GM12878 (cell line): ENCODE data around the gene SLC25A29. TPM values are rescaled to one million over a fixed set of nuclear protein-coding genes. Genes with fewer than 3 reads are reported as not detected.

Source experiments
- GATAD2B ChIP-seq: fragments of 450-650 bp; conservative IDR thresholded peaks from 2 replicates; pipeline ENCODE4 v1.6.1; 2017; ENCODE audit warnings: low read depth, mild to moderate bottlenecking, moderate library complexity
- IKZF2 ChIP-seq, 2 experiments: fragments of 450-650 bp; IDR thresholded peaks; 2 replicates each; pipeline ENCODE4 v1.6.1; 2017; ENCODE audit warnings: mild to moderate bottlenecking in 2 of 2, moderate library complexity in 2 of 2
- KLF5 ChIP-seq: fragments of 450-650 bp; IDR thresholded peaks from 2 replicates; pipeline ENCODE4 v1.6.1; 2014; ENCODE audit warnings: mild to moderate bottlenecking; ENCODE audit not compliant: partially characterized antibody
- NFYB ChIP-seq: IDR thresholded peaks from 2 replicates; pipeline ENCODE4 v1.6.1; 2011; ENCODE audit warnings: low read depth, mild to moderate bottlenecking, low read length, improper control_type of control experiment, moderate library complexity; ENCODE audit not compliant: insufficient read depth
- NR2C1 ChIP-seq: fragments of 450-650 bp; IDR thresholded peaks from 2 replicates; pipeline ENCODE4 v1.6.1; 2017; ENCODE audit warnings: antibody characterized with exemption, mild to moderate bottlenecking, moderate library complexity
- TARDBP ChIP-seq: IDR thresholded peaks from 2 replicates; pipeline ENCODE4 v1.6.1; 2016; ENCODE audit warnings: borderline replicate concordance
- ZSCAN29 ChIP-seq: fragments of 450-650 bp; IDR thresholded peaks from 2 replicates; pipeline ENCODE4 v1.6.1; 2017; ENCODE audit warnings: mild to moderate bottlenecking, moderate library complexity
- polyA plus RNA-seq, 11 experiments: library from polyadenylated mRNA; depleted of rRNA in 4 of 11; unstranded in 6 of 11; stranded (reverse) in 5 of 11; fragments of >200 nt; fragmentation: Nextera tagmentation in 4 of 11; fragmentation: Illumina TruSeq in 1 of 11; extraction: Ambion mirVana in 4 of 11; extraction: Trizol in 1 of 11; gene quantifications; 1 replicate in 1 of 11; 2 replicates in 10 of 11; pipeline versions ENCODE4 v1.2.1 to v1.2.3, GENCODE V29; 2011 to 2016; ENCODE audit warnings: inconsistent platforms in 2 of 11, missing spikeins in 2 of 11, low read depth in 1 of 11
- total RNA-seq, 4 experiments: library from RNA; depleted of rRNA in 3 of 4; stranded (reverse); fragments of >200 nt in 3 of 4; fragmentation: Illumina TruSeq in 1 of 4; extraction: Trizol in 1 of 4; gene quantifications; 2 replicates each; pipeline versions ENCODE4 v1.2.1 to v1.2.3, GENCODE V29; 2013 to 2021
- TF ChIP-seq, protein P1 (sequence below): IDR thresholded peaks from 2 replicates; pipeline ENCODE4 v1.6.1; 2011; ENCODE audit warnings: borderline replicate concordance, low read depth, mild to moderate bottlenecking, moderate library complexity, low read length; ENCODE audit not compliant: insufficient read depth, poor library complexity, severe bottlenecking
- TF ChIP-seq, protein P2 (sequence below): fragments of 150-350 bp; IDR thresholded peaks from 2 replicates; pipeline ENCODE4 v1.6.1; 2016; ENCODE audit warnings: low read depth, low read length
- TF ChIP-seq, protein P3 (sequence below): IDR thresholded peaks from 2 replicates; pipeline ENCODE4 v1.6.1; 2012; ENCODE audit warnings: low read length, inconsistent platforms
- TF ChIP-seq, protein P4 (sequence below): fragments of 450-650 bp; formaldehyde crosslinking; IDR thresholded peaks from 2 replicates; pipeline ENCODE4 v1.5.0; 2022; ENCODE audit warnings: mild to moderate bottlenecking, missing genetic modification characterization
- TF ChIP-seq, protein P5 (sequence below): fragments of 450-650 bp; IDR thresholded peaks from 2 replicates; pipeline ENCODE4 v1.6.1; 2017; ENCODE audit warnings: mild to moderate bottlenecking, moderate library complexity

Gene SLC25A29
- total and polyA plus RNA-seq, 10 of the 15 experiments (the other 5 are each of a cell fraction or from before 2014, with no cell fraction given), result 0.42 to 13.3 (median 4.0) TPM; not detected in 1

DNA sequence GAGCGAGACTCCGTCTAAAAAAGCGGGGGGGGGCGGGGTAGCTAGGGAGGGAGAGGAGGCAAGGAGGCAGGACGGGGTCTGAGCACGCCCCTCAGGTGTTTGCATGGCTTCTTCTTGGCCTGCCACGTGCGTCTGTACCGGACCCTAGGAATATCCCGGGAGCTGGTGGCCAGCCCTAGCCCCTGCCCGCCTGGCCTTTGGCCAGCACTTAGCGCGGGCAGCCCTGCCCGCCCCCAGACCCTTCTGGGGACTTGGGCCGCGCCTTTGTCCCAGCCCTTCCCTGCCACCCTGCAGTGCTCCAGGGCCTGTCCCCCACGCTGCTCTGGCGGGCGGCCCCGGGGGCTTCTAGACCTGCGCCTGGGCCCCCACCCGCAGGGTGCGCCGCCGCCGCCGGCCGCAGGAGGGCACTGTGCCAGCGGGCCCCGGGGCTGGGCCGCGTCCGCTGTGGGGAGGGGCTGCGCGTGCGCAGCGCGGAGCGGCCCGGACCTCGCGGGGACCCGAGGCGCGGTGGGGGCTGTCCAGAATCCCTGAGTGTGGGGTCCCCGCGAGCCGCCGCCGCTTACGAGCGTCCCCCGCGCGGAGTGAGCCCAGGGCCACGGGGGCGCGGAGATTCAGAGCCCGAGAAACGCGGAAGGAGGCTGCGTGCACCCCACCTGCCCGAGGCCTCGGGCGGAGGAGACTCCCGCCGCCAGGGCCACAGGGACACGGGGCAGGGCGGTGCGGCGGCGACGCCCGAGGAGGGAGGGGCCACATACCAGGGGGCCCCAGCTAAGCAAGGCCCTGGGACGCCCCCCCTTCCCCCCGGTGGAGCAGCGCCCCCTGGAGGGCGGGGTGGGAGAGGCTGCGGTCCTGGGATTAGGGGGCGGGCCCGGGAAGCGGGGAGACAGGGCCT lies 21.0 kb downstream of the SLC25A29 start (continued):
- TF ChIP-seq TARDBP (0 out of 2 replicates have a peak, but pooled peaks have one; percentile 26), ZSCAN29 (peak; percentile 60), NFYB (no peak), NR2C1 (0 out of 2 replicates have a peak, but pooled peaks have one; percentile 17), KLF5 (peak; percentile 79), GATAD2B (peak; percentile 96), IKZF2 (IDR thresholded peaks at IDR 0.05) (peak; percentile 57 to 62; a peak in 3 of 4 replicates)
- TF ChIP-seq, protein P1, sequence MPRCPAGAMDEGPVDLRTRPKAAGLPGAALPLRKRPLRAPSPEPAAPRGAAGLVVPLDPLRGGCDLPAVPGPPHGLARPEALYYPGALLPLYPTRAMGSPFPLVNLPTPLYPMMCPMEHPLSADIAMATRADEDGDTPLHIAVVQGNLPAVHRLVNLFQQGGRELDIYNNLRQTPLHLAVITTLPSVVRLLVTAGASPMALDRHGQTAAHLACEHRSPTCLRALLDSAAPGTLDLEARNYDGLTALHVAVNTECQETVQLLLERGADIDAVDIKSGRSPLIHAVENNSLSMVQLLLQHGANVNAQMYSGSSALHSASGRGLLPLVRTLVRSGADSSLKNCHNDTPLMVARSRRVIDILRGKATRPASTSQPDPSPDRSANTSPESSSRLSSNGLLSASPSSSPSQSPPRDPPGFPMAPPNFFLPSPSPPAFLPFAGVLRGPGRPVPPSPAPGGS, result peak; percentile 26
- TF ChIP-seq, protein P2, sequence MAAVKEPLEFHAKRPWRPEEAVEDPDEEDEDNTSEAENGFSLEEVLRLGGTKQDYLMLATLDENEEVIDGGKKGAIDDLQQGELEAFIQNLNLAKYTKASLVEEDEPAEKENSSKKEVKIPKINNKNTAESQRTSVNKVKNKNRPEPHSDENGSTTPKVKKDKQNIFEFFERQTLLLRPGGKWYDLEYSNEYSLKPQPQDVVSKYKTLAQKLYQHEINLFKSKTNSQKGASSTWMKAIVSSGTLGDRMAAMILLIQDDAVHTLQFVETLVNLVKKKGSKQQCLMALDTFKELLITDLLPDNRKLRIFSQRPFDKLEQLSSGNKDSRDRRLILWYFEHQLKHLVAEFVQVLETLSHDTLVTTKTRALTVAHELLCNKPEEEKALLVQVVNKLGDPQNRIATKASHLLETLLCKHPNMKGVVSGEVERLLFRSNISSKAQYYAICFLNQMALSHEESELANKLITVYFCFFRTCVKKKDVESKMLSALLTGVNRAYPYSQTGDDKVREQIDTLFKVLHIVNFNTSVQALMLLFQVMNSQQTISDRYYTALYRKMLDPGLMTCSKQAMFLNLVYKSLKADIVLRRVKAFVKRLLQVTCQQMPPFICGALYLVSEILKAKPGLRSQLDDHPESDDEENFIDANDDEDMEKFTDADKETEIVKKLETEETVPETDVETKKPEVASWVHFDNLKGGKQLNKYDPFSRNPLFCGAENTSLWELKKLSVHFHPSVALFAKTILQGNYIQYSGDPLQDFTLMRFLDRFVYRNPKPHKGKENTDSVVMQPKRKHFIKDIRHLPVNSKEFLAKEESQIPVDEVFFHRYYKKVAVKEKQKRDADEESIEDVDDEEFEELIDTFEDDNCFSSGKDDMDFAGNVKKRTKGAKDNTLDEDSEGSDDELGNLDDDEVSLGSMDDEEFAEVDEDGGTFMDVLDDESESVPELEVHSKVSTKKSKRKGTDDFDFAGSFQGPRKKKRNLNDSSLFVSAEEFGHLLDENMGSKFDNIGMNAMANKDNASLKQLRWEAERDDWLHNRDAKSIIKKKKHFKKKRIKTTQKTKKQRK, result no peak
- TF ChIP-seq, protein P3, sequence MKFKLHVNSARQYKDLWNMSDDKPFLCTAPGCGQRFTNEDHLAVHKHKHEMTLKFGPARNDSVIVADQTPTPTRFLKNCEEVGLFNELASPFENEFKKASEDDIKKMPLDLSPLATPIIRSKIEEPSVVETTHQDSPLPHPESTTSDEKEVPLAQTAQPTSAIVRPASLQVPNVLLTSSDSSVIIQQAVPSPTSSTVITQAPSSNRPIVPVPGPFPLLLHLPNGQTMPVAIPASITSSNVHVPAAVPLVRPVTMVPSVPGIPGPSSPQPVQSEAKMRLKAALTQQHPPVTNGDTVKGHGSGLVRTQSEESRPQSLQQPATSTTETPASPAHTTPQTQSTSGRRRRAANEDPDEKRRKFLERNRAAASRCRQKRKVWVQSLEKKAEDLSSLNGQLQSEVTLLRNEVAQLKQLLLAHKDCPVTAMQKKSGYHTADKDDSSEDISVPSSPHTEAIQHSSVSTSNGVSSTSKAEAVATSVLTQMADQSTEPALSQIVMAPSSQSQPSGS, result no peak
- TF ChIP-seq, protein P4, sequence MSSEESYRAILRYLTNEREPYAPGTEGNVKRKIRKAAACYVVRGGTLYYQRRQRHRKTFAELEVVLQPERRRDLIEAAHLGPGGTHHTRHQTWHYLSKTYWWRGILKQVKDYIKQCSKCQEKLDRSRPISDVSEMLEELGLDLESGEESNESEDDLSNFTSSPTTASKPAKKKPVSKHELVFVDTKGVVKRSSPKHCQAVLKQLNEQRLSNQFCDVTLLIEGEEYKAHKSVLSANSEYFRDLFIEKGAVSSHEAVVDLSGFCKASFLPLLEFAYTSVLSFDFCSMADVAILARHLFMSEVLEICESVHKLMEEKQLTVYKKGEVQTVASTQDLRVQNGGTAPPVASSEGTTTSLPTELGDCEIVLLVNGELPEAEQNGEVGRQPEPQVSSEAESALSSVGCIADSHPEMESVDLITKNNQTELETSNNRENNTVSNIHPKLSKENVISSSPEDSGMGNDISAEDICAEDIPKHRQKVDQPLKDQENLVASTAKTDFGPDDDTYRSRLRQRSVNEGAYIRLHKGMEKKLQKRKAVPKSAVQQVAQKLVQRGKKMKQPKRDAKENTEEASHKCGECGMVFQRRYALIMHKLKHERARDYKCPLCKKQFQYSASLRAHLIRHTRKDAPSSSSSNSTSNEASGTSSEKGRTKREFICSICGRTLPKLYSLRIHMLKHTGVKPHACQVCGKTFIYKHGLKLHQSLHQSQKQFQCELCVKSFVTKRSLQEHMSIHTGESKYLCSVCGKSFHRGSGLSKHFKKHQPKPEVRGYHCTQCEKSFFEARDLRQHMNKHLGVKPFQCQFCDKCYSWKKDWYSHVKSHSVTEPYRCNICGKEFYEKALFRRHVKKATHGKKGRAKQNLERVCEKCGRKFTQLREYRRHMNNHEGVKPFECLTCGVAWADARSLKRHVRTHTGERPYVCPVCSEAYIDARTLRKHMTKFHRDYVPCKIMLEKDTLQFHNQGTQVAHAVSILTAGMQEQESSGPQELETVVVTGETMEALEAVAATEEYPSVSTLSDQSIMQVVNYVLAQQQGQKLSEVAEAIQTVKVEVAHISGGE (CRISPR knock-in tag), result no peak
- TF ChIP-seq, protein P5, sequence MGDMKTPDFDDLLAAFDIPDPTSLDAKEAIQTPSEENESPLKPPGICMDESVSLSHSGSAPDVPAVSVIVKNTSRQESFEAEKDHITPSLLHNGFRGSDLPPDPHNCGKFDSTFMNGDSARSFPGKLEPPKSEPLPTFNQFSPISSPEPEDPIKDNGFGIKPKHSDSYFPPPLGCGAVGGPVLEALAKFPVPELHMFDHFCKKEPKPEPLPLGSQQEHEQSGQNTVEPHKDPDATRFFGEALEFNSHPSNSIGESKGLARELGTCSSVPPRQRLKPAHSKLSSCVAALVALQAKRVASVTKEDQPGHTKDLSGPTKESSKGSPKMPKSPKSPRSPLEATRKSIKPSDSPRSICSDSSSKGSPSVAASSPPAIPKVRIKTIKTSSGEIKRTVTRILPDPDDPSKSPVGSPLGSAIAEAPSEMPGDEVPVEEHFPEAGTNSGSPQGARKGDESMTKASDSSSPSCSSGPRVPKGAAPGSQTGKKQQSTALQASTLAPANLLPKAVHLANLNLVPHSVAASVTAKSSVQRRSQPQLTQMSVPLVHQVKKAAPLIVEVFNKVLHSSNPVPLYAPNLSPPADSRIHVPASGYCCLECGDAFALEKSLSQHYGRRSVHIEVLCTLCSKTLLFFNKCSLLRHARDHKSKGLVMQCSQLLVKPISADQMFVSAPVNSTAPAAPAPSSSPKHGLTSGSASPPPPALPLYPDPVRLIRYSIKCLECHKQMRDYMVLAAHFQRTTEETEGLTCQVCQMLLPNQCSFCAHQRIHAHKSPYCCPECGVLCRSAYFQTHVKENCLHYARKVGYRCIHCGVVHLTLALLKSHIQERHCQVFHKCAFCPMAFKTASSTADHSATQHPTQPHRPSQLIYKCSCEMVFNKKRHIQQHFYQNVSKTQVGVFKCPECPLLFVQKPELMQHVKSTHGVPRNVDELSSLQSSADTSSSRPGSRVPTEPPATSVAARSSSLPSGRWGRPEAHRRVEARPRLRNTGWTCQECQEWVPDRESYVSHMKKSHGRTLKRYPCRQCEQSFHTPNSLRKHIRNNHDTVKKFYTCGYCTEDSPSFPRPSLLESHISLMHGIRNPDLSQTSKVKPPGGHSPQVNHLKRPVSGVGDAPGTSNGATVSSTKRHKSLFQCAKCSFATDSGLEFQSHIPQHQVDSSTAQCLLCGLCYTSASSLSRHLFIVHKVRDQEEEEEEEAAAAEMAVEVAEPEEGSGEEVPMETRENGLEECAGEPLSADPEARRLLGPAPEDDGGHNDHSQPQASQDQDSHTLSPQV, result peak; percentile 9; the same call in 1 of the 2 replicates
